ENCODE data around the gene FAM204A. TPM values are rescaled to one million over a fixed set of nuclear protein-coding genes. Genes with fewer than 3 reads are reported as not detected.

Gene FAM204A
- polyA plus RNA-seq, 3 donors = 24.6 to 191 (median 139) TPM

GRCh38 chr10:118273662-118274061, 68.5 kb downstream of the FAM204A start:
- Mint-ChIP-seq H3K27me3 (ENCODE audit: low read depth in 3 of 3) (peaks cover 21 to 28% (median 25%) of the 10 kb centered on the region in 3 donors), H3K4me1 (no peaks in the 10 kb centered on the region), H3K9me3 (peaks cover 5 to 17% (median 12%) of the 10 kb centered on the region in 7 donors), H3K27ac (no peak overlapping the region), H3K4me3 (no peak overlapping the region), H3K36me3 (no peaks in the 10 kb centered on the region)
- Histone ChIP-seq H3K79me2 (ENCODE audit: insufficient read depth, low read length) (no peaks in the 10 kb centered on the region), H3K27me3 (ENCODE audit: control insufficient read depth in 2 of 2, insufficient read depth in 2 of 2, low read length in 2 of 2) (peaks cover 14 to 23% of the 10 kb centered on the region in 2 donors), H3K27ac (ENCODE audit: low read depth in 1 of 2, low read length in 2 of 2) (no peak overlapping the region), H3K4me3 (replicated peaks in 1 of 3; ENCODE audit: low read depth in 2 of 3, low read length in 3 of 3) (no peak overlapping the region), H3K36me3 (replicated peaks in 1 of 2; ENCODE audit: control insufficient read depth in 1 of 2, insufficient read depth in 2 of 2, low read length in 2 of 2) (no peaks in the 10 kb centered on the region), H4K20me1 (ENCODE audit: insufficient read depth, low read length) (no peaks in the 10 kb centered on the region), H3K9ac (ENCODE audit: insufficient read depth, low read length, poor library complexity, severe bottlenecking) (no peak overlapping the region), H3K4me2 (replicated peaks; ENCODE audit: extremely low read depth, low read length, poor library complexity, severe bottlenecking) (no peak overlapping the region), H3K9me3 (replicated peaks in 1 of 2; ENCODE audit: control insufficient read depth in 1 of 2, insufficient read depth in 1 of 2, low read length in 2 of 2) (peaks cover 10 to 13% of the 10 kb centered on the region in 2 donors), H3K4me1 (ENCODE audit: control insufficient read depth in 1 of 2, insufficient read depth in 2 of 2, low read length in 2 of 2) (no peaks in the 10 kb centered on the region), H2AFZ (ENCODE audit: insufficient read depth, low read depth, low read length, poor library complexity, severe bottlenecking) (no peak overlapping the region)
- TF ChIP-seq CTCF (IDR thresholded peaks at IDR 0.05) = no peak
- no peak for DNase-seq
- intact Hi-C loops (cut with micrococcal nuclease) = no loop called here
- no CpG with 5 or more reads among the region's 1 CpG for WGBS (ENCODE audit: insufficient coverage)

- H3K9me3 ChIP-seq (replicated peaks in 1 of 2; ENCODE audit: control insufficient read depth in 1 of 2, insufficient read depth in 1 of 2, low read length in 2 of 2) = peaks cover 3 to 5% of the 10 kb centered on the region in 2 donors
- Mint-ChIP-seq H3K4me1 (no peaks in the 10 kb centered on the region), H3K27ac (no peak overlapping the region), H3K36me3 (no peaks in the 10 kb centered on the region), H3K4me3 (no peak overlapping the region), H3K9me3 (peaks cover 2 to 8% (median 3%) of the 10 kb centered on the region in 7 donors), H3K27me3 (ENCODE audit: low read depth in 3 of 3) (peaks cover 20 to 28% (median 26%) of the 10 kb centered on the region in 3 donors)
- no peak overlapping the region for H3K27ac ChIP-seq (ENCODE audit: low read depth in 1 of 2, low read length in 2 of 2)
- H3K4me3 ChIP-seq (replicated peaks in 1 of 3; ENCODE audit: low read depth in 2 of 3, low read length in 3 of 3) = no peak overlapping the region
- WGBS (ENCODE audit: insufficient coverage) = 100% methylated on average over 1 of the region's 4 CpGs
- H3K36me3 ChIP-seq (replicated peaks in 1 of 2; ENCODE audit: control insufficient read depth in 1 of 2, insufficient read depth in 2 of 2, low read length in 2 of 2) = no peaks in the 10 kb centered on the region
- peaks cover 14 to 23% of the 10 kb centered on the region in 2 donors for H3K27me3 ChIP-seq (ENCODE audit: control insufficient read depth in 2 of 2, insufficient read depth in 2 of 2, low read length in 2 of 2)
- DNase-seq = no peak
- H3K79me2 ChIP-seq (ENCODE audit: insufficient read depth, low read length) = no peaks in the 10 kb centered on the region
- no peaks in the 10 kb centered on the region for H4K20me1 ChIP-seq (ENCODE audit: insufficient read depth, low read length)
- H3K4me1 ChIP-seq (ENCODE audit: control insufficient read depth in 1 of 2, insufficient read depth in 2 of 2, low read length in 2 of 2) = no peaks in the 10 kb centered on the region
- H3K4me2 ChIP-seq (replicated peaks; ENCODE audit: extremely low read depth, low read length, poor library complexity, severe bottlenecking) = no peak overlapping the region
- no peak overlapping the region for H3K9ac ChIP-seq (ENCODE audit: insufficient read depth, low read length, poor library complexity, severe bottlenecking)
- intact Hi-C loops (cut with micrococcal nuclease) = no loop called here
- no peak overlapping the region for H2AFZ ChIP-seq (ENCODE audit: insufficient read depth, low read depth, low read length, poor library complexity, severe bottlenecking)
- no peak for TF ChIP-seq CTCF (IDR thresholded peaks at IDR 0.05)
Measured at GRCh38 chr10:118272767-118273166, 69.4 kb downstream of the FAM204A start.

Measured in CD14-positive monocyte (primary cell).